HCEC 1CT (cell line): ENCODE measurements around the gene GP1BA.

Source experiments
- DNase-seq: peaks from one replicate; pipeline ENCODE4 v3.0.0-alpha.2; 2017

Gene GP1BA

DNA sequence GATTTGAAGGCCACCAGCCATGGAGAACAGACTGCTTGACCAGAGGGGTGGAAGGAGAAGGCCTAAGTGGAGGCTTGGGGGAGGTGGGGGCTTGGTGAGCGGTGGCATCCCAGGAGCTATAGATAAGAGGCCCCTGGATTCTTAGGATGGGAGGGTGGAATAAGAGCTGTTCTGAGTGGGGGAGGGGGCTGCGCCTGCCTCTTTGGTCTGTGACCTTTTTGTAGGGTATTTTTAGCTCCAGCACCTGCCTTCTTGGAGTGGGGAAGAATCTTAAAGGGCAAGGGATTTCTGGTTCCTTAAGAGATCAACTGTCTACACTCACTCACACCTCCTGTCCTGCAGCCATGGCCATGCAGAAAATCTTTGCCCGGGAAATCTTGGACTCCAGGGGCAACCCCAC, 19.4 kb downstream of the GP1BA start:
- no peak for DNase-seq

DNA sequence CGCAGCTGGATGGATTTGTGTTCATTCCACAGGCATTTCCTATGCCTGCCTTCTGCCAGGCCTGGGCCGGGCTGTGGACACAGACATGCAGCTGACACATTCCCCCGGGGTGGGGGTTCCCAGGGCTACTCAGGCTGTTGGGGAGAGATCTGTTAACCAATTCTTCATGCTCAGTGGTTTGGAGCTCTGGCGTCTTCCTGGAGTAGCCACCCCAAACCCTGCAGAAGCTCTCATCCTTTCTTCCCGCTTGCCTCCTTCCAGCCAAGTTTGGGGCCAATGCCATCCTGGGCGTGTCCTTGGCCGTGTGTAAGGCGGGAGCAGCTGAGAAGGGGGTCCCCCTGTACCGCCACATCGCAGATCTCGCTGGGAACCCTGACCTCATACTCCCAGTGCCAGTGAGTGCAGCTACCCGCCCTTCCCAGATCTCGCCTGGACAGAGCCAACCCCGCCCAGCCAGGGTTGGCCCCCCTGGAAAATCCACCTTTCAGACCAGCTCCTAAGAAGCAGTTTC, 21.4 kb downstream of the GP1BA start:
- DNase-seq, result peak; percentile 59

DNA sequence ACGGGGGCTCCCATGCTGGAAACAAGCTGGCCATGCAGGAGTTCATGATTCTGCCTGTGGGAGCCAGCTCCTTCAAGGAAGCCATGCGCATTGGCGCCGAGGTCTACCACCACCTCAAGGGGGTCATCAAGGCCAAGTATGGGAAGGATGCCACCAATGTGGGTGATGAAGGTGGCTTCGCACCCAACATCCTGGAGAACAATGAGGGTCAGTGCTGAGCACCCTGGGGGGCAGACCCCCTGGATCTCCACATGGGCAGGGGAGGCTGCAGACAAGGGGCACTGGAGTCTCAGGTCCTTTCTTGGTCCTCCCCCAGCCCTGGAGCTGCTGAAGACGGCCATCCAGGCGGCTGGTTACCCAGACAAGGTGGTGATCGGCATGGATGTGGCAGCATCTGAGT, 23.0 kb downstream of the GP1BA start:
- no peak for DNase-seq

- peak; percentile 18 for DNase-seq
Observed at GRCh38 chr17:4956493-4957061, 24.5 kb downstream of the GP1BA start.

DNA sequence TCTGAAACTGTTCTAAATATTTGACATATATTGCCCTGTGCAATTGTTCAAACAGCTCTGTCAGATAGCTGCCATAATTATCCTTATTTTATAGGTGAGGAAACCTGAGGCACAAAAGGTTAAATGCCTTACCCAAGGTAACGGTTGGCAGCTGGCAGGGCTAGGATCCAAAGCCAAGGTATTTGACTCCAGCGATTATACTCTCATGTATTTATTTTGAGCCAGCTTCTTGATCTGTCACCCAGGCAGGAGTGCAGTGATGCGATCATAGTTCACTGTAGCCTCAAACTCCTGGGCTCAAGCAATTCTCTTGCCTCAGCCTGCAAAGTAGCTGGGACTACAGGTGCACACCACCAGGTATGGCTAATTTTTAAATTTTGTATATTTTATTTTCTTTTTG, 26.0 kb downstream of the GP1BA start:
- no peak for DNase-seq

GRCh38 chr17:4959261-4959965, 27.3 kb downstream of the GP1BA start:
- DNase-seq, result no peak

DNA sequence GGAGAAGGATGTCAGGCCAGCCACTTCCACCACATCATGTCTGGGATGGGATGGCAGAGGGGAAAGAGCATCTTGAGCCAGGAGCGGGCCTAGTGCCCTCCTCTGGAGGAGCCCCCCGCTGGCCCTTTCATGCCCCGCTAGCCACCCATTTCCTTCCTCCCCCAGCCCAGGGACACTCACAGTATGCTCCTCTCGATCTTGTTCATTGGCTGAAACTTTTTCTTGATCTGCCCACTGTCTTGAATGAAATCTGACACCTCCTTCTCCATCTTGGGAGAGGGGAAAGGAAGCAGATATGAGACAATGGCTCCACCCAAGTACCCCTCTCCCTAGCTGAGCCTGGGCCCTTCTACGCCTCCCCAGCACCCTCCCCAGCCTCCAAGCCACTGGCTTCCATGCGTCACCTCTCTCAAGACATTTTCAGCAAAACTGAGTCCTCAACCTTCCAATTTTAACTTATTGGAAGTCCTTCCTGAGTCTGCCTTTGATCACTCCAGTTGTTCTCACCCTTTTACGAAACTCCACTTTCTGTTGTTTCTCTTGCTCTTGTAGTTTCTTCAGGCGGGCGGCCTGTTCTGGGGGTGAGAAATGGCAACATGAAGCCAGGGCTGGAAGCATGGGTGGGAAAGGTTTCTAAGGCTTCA, 28.3 kb downstream of the GP1BA start:
- no peak for DNase-seq

- DNase-seq, result no peak
Observed at GRCh38 chr17:4965311-4965986, 33.4 kb downstream of the GP1BA start.

DNA sequence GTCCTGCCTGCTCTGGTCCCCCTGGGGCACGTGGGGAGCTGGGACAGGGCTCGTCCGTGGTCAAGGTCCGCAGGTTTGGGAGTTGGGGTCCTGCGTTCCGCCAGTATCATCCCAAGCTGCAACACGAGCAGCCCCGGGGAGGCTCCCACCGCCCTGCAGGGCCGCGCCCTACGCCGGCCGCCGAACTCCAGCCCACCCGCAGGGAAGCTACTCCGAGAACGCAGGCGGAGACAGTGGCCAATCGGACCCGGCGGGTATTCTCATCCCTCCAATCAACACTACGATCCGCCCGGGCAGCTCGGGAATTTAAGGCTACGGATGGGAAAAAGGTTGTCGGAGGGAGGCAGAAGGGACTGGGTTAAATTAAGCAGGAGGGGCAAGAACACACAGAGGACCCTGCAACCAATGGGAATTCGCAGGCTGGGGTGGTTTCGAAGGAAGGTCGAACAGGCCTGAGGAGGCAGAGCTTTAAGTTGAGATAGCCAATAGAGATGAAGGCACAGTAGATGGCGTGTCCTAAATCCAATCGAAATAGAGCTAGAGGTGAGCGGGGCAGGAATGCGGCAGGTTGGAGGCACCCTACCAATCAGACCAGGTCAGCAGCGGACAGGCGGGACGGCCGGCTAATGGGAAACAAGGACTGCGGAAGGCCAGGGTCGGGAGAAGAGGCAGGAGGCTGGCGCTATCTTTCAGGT, 34.9 kb downstream of the GP1BA start:
- peak; percentile 100 for DNase-seq

GRCh38 chr17:4967539-4968485, 35.7 kb downstream of the GP1BA start, which contains the start of gene SPAG7:
Gene SPAG7, minus strand, starts transcription at chr17:4967817. Its CDS starts 13 bp downstream, at chr17:4967804.
- peak; percentile 95 for DNase-seq

DNA sequence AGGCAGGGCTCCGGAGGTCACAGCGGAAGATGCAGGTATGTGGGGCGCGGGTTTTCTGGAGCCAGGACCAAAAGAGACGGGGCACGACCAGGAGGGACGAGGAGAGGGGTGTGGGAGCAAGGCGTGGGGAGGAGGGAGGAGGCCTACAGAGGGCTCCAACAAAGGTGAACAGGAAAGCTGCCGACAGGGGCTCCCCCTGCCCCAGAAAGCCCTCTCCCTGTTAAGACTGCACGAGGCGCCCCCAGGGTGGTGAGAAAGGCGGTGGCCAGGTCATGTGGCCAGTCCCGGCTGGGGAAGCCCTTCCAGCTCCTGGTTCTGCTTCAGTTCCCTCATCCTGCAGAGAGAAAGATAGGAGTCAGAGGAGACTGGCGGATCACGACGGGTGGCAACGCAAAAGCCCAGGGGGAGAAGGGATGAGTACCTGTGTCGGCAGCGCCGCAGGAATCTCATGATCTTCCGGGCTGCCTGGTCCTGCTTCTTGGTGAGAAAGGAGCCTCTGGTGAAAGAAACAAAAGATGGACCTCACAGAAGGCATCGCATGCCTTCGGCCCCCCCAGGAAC, 36.5 kb downstream of the GP1BA start:
- DNase-seq, result peak; percentile 22

GRCh38 chr17:4969047-4969550, 37.0 kb downstream of the GP1BA start:
- peak; percentile 96 for DNase-seq

DNA sequence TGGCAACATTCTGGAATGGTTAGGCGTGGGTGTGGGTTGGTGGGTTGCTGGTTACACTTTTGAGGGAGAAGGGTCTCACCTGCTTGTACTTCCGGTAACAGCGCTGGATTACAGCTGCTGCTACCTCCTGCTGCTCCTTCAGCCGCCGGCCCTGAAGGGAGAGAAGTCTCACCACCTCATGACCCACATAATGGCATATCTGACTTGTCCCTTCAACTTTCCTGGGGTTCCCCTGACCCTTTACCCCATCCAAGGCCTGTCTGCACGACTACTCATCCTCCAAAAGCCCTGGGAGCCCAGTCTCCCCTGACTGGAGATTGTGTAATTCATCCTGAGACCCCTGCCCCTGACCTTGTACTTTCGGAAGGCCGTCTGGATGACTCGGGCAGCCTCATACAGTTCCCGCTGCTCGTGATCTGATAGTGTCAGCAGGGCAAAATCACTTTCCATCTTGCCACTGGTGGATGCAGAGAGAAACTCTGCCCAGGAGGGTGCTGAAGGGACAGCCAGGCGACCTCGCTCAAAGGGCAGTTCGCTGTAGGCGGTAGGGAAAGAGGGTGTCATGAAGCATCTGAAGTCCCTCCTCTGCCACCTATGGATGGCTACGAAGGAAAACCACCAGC, 37.6 kb downstream of the GP1BA start:
- DNase-seq, result peak; percentile 34

- no peak for DNase-seq
Observed at GRCh38 chr17:4970273-4970672, 38.2 kb downstream of the GP1BA start.

DNA sequence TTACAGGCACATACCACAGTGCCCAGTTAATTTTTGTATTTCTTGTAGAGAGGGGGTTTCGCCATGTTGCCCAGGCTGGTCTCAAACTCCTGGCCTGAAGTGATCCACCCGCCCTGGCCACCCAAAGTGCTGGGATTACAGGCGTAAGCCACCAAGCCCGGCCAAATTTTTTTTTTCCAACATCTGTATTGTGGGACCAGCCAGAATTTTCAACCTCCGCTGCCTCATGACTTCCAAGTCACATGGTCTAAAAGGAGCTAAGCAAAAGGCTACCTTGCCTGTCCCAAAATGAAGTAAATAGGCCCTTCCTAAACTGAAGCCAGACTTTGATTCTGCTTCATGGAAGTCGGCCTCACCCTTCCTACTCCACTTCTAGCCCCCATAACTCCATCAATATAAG, 39.7 kb downstream of the GP1BA start:
- DNase-seq, result no peak

GRCh38 chr17:4972322-4972721, 40.2 kb downstream of the GP1BA start:
- no peak for DNase-seq

DNA sequence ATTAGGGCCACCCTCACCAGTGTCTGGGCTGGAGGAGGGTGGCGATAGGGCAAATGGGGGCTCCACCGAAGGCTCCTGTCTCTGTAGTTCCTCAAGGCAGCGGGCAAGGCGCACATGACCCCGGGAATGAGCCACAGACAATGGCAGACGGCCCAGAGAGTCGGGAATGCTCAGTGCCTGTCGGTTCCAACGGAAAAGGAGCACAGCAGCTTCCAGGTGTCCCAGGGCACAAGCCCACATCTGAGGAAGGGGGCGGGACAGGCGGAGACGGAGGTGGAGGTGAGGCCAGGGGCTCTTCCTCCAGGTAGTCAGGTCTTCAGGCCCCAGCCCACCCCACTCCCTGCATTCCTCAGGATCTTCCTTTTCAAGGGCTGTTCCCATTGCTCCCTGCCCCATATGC, 40.7 kb downstream of the GP1BA start:
- no peak for DNase-seq

DNA sequence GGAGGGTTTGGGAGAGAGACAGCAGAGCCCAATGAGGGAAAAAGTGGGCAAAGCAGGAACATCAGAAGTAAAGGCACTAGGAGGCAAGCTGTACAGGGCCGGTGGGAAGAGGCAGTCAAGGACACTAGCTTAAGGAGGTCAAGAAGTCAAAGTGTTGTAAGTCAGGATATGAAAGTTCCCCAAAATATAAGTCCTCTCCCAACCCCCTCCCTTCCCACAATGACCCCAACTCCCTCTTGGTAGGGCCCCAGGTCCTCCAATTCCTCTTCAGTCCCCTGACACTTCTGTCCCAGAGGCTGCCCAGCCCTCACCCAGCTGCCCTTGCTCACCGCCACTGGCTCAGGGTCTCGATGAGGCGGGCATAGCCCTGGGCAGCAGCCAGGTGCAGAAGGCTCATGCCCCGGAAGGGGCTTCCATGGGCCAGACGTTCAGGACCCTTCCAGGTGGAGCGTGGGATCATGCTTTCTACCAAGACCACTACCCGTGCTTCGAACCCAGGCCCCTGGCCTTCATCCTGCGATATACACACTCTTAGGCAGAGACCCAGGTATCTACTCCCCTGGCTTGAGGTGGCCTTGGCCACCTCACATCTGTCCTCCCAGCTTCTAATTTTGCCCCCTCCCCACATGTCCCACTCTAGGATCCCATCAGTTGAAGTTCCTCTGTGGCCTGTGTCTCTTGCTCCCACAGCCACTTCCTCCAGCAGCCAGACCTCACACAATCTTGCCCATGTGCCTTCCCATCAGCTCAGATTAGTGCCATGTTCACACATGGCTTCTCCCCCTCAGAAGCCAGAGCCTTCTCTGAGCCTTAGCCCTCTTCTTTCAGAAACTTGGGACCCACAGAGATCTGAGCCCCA, 41.4 kb downstream of the GP1BA start:
- no peak for DNase-seq

GRCh38 chr17:4974115-4974670, 42.1 kb downstream of the GP1BA start:
- no peak for DNase-seq
